Central memory CD4-positive, alpha-beta T cell (primary cell): ENCODE measurements around the gene UPK1A.

Experiments used
- DNase-seq: peaks from one replicate; pipeline ENCODE4 v3.0.0; 2022
- total RNA-seq, 3 experiments: gene quantifications; one replicate each; lab custom pipeline; 2026; lab: John Stamatoyannopoulos, UW

Gene UPK1A
- total RNA-seq, result 0.18 to 0.39 (median 0.22) reads per million in 3 experiments

GRCh38 chr19:35666251-35666913 lies at the start of gene UPK1A:
TSS of gene UPK1A (plus strand) at chr19:35666517. CDS start at chr19:35666813, 296 bp downstream.
- no peak for DNase-seq

GRCh38 chr19:35618857-35619256 lies 47.5 kb upstream of the UPK1A start:
- DNase-seq, result no peak

GRCh38 chr19:35619290-35619923 lies 46.9 kb upstream of the UPK1A start:
- DNase-seq, result no peak

GRCh38 chr19:35620001-35620400 lies 46.3 kb upstream of the UPK1A start:
- no peak for DNase-seq

GRCh38 chr19:35621708-35622107 lies 44.6 kb upstream of the UPK1A start:
- DNase-seq, result no peak

- DNase-seq, result no peak
These were observed 43.6 kb upstream of the UPK1A start for GRCh38 chr19:35622750-35623149.

GRCh38 chr19:35623327-35624010 lies 42.8 kb upstream of the UPK1A start:
- DNase-seq, result no peak

GRCh38 chr19:35628264-35628564 lies 38.1 kb upstream of the UPK1A start:
- DNase-seq, result no peak

- peak; percentile 97 for DNase-seq
These were observed 37.6 kb upstream of the UPK1A start, which contains the start of gene RBM42 for GRCh38 chr19:35628565-35629331. TSS of gene RBM42 (plus strand) at chr19:35629036. CDS start at chr19:35629154, 118 bp downstream.

GRCh38 chr19:35629332-35629633 lies 37.0 kb upstream of the UPK1A start:
- no peak for DNase-seq

- no peak for DNase-seq
These were observed 32.4 kb upstream of the UPK1A start for GRCh38 chr19:35633727-35634440.

GRCh38 chr19:35636651-35637050 lies 29.7 kb upstream of the UPK1A start:
- no peak for DNase-seq

GRCh38 chr19:35637165-35637564 lies 29.2 kb upstream of the UPK1A start:
- DNase-seq, result no peak

GRCh38 chr19:35639321-35639639 lies 27.0 kb upstream of the UPK1A start:
- no peak for DNase-seq

- no peak for DNase-seq
These were observed 26.5 kb upstream of the UPK1A start for GRCh38 chr19:35639863-35640262.

GRCh38 chr19:35641515-35642151 lies 24.7 kb upstream of the UPK1A start, which contains the start of gene ETV2:
TSS of gene ETV2 (plus strand) at chr19:35641745. CDS start at chr19:35642461, 716 bp downstream.
- DNase-seq, result peak; percentile 13

GRCh38 chr19:35642312-35642711 lies 24.0 kb upstream of the UPK1A start:
- DNase-seq, result no peak

- DNase-seq, result no peak
These were observed 23.5 kb upstream of the UPK1A start for GRCh38 chr19:35642798-35643254.

GRCh38 chr19:35643255-35644205 lies 22.8 kb upstream of the UPK1A start:
- peak; percentile 78 for DNase-seq

- DNase-seq, result peak; percentile 92
These were observed 21.9 kb upstream of the UPK1A start for GRCh38 chr19:35644206-35644986.
